Middle frontal gyrus (tissue), 1 donor: Measurements from ENCODE around the gene ONECUT3.

Source experiments
- DNase-seq: peaks from one replicate; pipeline ENCODE4 v3.0.0-alpha.2; 2015; ENCODE audit warnings: low spot score; ENCODE audit errors: extremely low spot score

Gene ONECUT3

DNA sequence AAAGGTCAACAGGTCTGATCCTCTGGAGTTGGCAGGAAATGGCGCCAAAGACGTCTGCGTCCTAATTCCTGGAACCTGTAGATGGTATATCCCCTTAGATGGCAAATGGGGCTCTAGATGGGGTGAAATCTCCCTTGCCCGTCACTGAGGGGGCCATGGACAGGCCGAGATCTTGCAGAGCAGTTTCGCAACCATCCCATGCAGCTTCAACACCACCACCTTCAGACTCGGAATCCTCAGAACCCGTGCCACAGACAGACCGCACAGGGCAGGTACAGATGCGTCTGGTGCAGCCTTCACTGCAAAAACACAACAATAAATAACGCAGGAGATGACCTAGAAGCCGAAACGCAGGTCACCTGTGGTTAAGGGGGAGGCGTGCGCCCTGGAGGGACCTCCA, 77.3 kb downstream of the ONECUT3 start:
- DNase-seq, result no peak
